Peyer's patch (tissue), 4 donors: ENCODE measurements around the gene SURF2. TPM values are rescaled to one million over a fixed set of nuclear protein-coding genes. Genes with fewer than 3 reads are reported as not detected.
A peak's percentile ranks its signal among the peaks of the same experiment; 100 is the strongest.
"Not testable (repeated sequence)": the region's sequence is repeated elsewhere in the genome, so short reads cannot be mapped to it uniquely, and the experiment has no call there.

Experiments used
- DNase-seq, 3 donors: peaks; one replicate each; pipeline ENCODE4 v3.0.0-alpha.2; 2017 to 2019
- H3K27ac ChIP-seq, 4 donors: fragments of 200-600 bp; sonication (generic); one replicate each; pipeline ENCODE4 v1.5.1; 2016 to 2019
- H3K27me3 ChIP-seq, 2 donors: fragments of 200-600 bp; sonication (generic); one replicate each; pipeline ENCODE4 v1.5.1; 2019
- H3K36me3 ChIP-seq, 3 donors: fragments of 200-600 bp; sonication (generic); one replicate each; pipeline ENCODE4 v1.5.1; 2016 to 2019
- H3K4me1 ChIP-seq, 4 donors: fragments of 200-600 bp; sonication (generic); one replicate each; pipeline ENCODE4 v1.5.1; 2016 to 2019
- H3K4me3 ChIP-seq, 4 donors: fragments of 200-600 bp; sonication (generic); 1 replicate in 3 of 4; 2 replicates in 1 of 4; pipeline ENCODE4 v1.5.1; 2016 to 2019; ENCODE audit warnings: mild to moderate bottlenecking in 1 of 4
- H3K9me3 ChIP-seq, 4 donors: fragments of 200-600 bp; sonication (generic); one replicate each; pipeline ENCODE4 v1.5.1; 2016 to 2019; ENCODE audit warnings: mild to moderate bottlenecking in 1 of 4
- POLR2A ChIP-seq, 2 donors: fragments of 450-650 bp; IDR thresholded peaks; one replicate each; pipeline ENCODE4 v1.5.1; 2017; ENCODE audit warnings: antibody characterized with exemption in 2 of 2, mild to moderate bottlenecking in 2 of 2, moderate library complexity in 2 of 2
- total RNA-seq, 4 donors: library from RNA; depleted of rRNA; stranded (reverse); fragments of >200 nt; gene quantifications; one replicate each; pipeline ENCODE4 v1.1.0, GENCODE V29; 2016
- TF ChIP-seq, protein P1 (sequence below), 6 experiments: fragments of 450-650 bp in 4 of 6; fragments of 200-600 bp in 2 of 6; sonication (generic) in 1 of 6; IDR thresholded peaks; one replicate each; pipeline ENCODE4 v1.5.1; 2017 to 2019; ENCODE audit warnings: antibody characterized with exemption in 6 of 6, mild to moderate bottlenecking in 3 of 6, moderate library complexity in 1 of 6

SURF2 gene
- total RNA-seq, 4 donors from 2014 or later: 5.4 to 18.9 (median 15.3) TPM

DNA sequence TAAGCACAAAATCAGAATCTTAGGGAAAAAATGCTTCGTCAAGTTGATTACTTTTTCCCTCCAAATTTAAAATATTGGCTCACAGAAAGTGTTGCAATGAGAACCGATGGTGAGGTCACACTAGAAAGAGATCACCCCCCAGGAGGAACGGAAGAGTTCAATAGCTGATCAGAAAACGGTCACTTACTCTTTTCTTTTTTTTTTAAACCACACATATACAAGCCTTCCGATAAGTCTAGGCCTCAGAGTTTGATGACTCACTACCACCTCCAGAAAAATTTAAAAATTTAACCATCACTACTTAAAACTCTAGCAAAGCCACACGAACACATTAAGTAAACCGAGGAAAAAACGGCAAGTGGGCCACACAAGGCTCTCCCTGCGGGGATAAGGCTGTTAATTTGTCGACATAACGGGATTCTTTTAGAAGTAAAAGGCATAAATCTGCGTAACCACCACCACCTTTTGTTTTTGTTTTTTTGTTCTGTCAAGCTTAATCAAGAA lies 18.3 kb downstream of the SURF2 start:
- Histone ChIP-seq H3K9me3 (no peaks in the 10 kb centered on the region), H3K4me1 (peaks cover 14 to 57% (median 26%) of the 10 kb centered on the region in 4 donors), H3K27me3 (no peaks in the 10 kb centered on the region), H3K36me3 (peaks cover 0 to 28% (median 0%) of the 10 kb centered on the region in 3 donors), H3K27ac (peak overlapping the region; percentile 96 to 100 (median 99)), H3K4me3 (peak overlapping the region; percentile 94 to 100 (median 98))
- no peak for DNase-seq
- no peak for TF ChIP-seq POLR2A (IDR thresholded peaks at IDR 0.05)
- TF ChIP-seq, protein P1, sequence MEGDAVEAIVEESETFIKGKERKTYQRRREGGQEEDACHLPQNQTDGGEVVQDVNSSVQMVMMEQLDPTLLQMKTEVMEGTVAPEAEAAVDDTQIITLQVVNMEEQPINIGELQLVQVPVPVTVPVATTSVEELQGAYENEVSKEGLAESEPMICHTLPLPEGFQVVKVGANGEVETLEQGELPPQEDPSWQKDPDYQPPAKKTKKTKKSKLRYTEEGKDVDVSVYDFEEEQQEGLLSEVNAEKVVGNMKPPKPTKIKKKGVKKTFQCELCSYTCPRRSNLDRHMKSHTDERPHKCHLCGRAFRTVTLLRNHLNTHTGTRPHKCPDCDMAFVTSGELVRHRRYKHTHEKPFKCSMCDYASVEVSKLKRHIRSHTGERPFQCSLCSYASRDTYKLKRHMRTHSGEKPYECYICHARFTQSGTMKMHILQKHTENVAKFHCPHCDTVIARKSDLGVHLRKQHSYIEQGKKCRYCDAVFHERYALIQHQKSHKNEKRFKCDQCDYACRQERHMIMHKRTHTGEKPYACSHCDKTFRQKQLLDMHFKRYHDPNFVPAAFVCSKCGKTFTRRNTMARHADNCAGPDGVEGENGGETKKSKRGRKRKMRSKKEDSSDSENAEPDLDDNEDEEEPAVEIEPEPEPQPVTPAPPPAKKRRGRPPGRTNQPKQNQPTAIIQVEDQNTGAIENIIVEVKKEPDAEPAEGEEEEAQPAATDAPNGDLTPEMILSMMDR (IDR thresholded peaks at IDR 0.05): no peak

- TF ChIP-seq POLR2A (IDR thresholded peaks at IDR 0.05): peak; percentile 38 to 61
- TF ChIP-seq, protein P1 (IDR thresholded peaks at IDR 0.05): no peak
- H3K4me1 ChIP-seq: peaks cover 10 to 51% (median 23%) of the 10 kb centered on the region in 4 donors
- no peaks in the 10 kb centered on the region for H3K27me3 ChIP-seq
- H3K36me3 ChIP-seq: peaks cover 0 to 22% (median 0%) of the 10 kb centered on the region in 3 donors
- peak overlapping the region; percentile 96 to 100 (median 99) for H3K27ac ChIP-seq
- peak overlapping the region; percentile 94 to 100 (median 98) for H3K4me3 ChIP-seq
- peak in 2 of 3 donors; percentile 77 to 79 for DNase-seq
- H3K9me3 ChIP-seq: no peaks in the 10 kb centered on the region
These were observed 18.9 kb downstream of the SURF2 start for GRCh38 chr9:133375116-133375723.

DNA sequence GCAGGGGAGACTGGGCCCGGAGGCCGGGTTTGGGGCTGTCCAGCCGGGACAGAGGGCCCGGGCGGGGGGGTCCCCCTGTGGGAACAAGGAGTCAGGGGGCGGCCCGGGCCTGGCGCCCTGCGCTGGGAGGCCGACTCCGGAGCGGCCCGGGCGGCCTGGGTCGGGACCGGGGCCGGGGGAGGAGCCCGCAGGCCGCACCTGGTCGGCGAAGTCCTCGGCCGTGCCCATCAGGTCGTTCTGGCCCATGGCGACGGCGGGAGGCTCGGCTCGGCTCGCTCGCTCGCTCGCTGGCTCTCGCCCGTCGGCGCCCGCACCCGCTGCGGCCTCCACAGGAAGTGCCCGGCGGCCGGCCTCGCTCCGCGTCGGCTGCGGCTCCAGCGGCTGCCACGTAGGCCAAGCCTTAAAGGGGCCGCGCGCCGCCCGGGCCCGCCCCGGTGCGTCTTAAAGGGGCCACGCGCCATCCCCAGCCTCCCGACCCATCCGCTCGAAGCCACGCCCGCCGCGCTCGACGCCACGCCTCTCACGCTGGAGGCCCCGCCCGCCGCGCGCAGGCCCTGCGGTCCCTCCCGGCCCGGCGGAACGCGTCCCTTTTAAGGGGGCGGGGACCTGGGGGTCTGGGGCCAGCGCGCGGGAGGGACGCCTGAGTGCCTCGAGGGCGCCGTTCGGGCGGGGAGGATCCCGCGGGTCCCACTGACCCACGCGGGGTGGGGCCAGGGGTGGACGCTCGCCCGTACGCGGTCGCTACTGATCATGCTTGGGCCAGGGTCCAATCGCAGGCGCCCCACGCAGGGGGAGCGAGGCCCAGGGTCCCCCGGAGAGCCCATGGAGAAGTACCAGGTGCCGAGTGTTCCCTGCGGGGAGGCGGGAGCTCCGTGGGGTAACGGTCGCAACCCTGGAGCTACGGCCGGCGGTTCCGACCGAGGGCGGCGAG lies 19.6 kb downstream of the SURF2 start, which contains the start of the genes STKLD1 and SURF4:
STKLD1 (plus strand) TSS at position 643 of the 931 bp plus-strand sequence; CDS start at position 751, 108 bp downstream.
SURF4 (minus strand) TSS at position 337 of the 931 bp plus-strand sequence; CDS start at position 246, 91 bp downstream.
- peaks cover 8 to 43% (median 21%) of the 10 kb centered on the region in 4 donors for H3K4me1 ChIP-seq
- TF ChIP-seq POLR2A (IDR thresholded peaks at IDR 0.05): peak; percentile 83 to 96
- TF ChIP-seq, protein P1 (IDR thresholded peaks at IDR 0.05): peak in 3 of 6 experiments; percentile 34 to 51 (median 45)

DNA sequence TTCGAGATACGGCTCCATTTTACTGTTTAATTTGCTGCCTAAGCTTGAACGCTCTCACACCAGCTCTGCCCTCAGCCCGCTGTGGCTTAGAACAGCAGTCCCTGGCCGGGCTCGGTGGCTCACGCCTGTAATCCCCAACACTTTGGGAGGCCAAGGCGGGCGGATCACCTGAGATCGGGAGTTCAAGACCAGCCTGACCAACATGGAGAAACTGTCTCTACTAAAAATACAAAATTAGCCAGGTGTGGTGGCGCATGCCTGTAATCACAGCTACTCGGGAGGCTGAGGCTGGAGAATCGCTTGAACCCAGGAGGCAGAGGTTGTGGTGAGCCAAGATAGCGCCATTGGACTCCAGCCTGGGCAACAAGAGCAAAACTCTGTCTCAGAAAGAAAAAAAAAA lies 20.9 kb downstream of the SURF2 start:
- H3K36me3 ChIP-seq: peaks cover 0 to 12% (median 0%) of the 10 kb centered on the region in 3 donors
- peaks cover 5 to 30% (median 13%) of the 10 kb centered on the region in 4 donors for H3K4me1 ChIP-seq
- not testable (repeated sequence) for H3K4me3 ChIP-seq

More for the DNA sequence above, 19.6 kb downstream of the SURF2 start, which contains the start of the genes STKLD1 and SURF4:
- no peaks in the 10 kb centered on the region for H3K27me3 ChIP-seq
- peak within 1 kb of the TSS; percentile 94 to 100 (median 98) for H3K4me3 ChIP-seq
- peak; percentile 95 to 98 (median 98) for DNase-seq
- peaks cover 0 to 18% (median 0%) of the 10 kb centered on the region in 3 donors for H3K36me3 ChIP-seq
- H3K27ac ChIP-seq: peak within 1 kb of the TSS; percentile 96 to 100 (median 99)
- H3K9me3 ChIP-seq: no peaks in the 10 kb centered on the region

DNA sequence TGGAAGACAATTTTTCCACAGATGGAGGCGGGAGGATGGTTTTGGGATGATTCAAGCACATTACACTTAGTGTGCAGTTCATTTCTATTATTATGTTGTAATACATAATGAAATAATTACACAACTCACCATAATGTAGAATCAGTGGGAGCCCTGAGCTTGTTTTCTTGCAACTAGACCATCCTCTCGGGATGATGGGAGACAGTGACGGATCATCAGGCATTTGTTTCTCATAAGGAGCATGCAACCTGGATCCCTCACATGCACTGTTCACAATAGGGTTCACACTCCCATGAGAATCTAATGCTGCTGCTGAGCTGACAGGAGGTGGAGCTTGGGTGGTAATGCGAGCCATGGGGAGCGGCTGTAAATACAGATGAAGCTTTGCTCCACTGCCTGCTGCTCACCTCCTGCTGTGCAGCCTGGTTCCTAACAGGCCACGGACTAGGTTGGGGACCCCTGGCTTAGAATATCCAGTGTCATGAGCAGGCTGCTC lies 21.4 kb downstream of the SURF2 start:
- peaks cover 0 to 7% (median 0%) of the 10 kb centered on the region in 3 donors for H3K36me3 ChIP-seq
- H3K9me3 ChIP-seq: no peaks in the 10 kb centered on the region
- TF ChIP-seq, protein P1 (IDR thresholded peaks at IDR 0.05): no peak
- no peak for TF ChIP-seq POLR2A (IDR thresholded peaks at IDR 0.05)
- H3K4me1 ChIP-seq: peaks cover 4 to 26% (median 10%) of the 10 kb centered on the region in 4 donors
- H3K27me3 ChIP-seq: no peaks in the 10 kb centered on the region
- no peak for DNase-seq
- H3K4me3 ChIP-seq: no peak overlapping the region
- H3K27ac ChIP-seq: no peak overlapping the region

More for the DNA sequence above, 20.9 kb downstream of the SURF2 start:
- not testable (repeated sequence) for DNase-seq, H3K27me3 ChIP-seq, H3K9me3 ChIP-seq, H3K27ac ChIP-seq
